Lower leg skin (tissue), 3 donors: Measurements from ENCODE around the gene NPAT.

Source experiments
- POLR2A ChIP-seq, 2 donors: fragments of 450-650 bp; IDR thresholded peaks; one replicate each; pipeline ENCODE4 v1.6.1; 2016 to 2017; ENCODE audit warnings: antibody characterized with exemption in 2 of 2, mild to moderate bottlenecking in 1 of 2, moderate library complexity in 1 of 2
- TF ChIP-seq, protein P1 (sequence below), 3 donors: fragments of 450-650 bp; IDR thresholded peaks; one replicate each; pipeline ENCODE4 v1.5.1; 2016; ENCODE audit warnings: antibody characterized with exemption in 3 of 3, mild to moderate bottlenecking in 3 of 3, moderate library complexity in 2 of 3

DNA sequence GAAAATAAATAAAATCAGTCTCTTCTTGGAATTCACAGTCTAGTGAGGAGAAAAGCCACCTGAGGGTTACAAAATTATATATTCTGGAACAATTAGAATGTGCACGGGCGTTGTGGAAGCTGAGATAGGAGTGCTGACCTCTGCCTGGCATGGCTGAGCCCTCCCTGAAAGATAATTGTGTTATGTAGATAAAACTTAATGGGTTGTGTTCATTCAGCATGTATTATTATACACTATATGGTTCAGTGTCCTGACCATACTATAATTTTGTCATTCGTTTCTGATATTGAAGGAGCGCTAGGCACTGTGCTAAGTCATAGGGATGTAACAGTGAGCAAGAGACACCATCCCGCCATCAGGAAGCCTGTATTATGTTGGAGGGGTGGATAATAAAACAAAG, 97.3 kb downstream of the NPAT start:
- TF ChIP-seq POLR2A (IDR thresholded peaks at IDR 0.05): no peak
- TF ChIP-seq, protein P1, sequence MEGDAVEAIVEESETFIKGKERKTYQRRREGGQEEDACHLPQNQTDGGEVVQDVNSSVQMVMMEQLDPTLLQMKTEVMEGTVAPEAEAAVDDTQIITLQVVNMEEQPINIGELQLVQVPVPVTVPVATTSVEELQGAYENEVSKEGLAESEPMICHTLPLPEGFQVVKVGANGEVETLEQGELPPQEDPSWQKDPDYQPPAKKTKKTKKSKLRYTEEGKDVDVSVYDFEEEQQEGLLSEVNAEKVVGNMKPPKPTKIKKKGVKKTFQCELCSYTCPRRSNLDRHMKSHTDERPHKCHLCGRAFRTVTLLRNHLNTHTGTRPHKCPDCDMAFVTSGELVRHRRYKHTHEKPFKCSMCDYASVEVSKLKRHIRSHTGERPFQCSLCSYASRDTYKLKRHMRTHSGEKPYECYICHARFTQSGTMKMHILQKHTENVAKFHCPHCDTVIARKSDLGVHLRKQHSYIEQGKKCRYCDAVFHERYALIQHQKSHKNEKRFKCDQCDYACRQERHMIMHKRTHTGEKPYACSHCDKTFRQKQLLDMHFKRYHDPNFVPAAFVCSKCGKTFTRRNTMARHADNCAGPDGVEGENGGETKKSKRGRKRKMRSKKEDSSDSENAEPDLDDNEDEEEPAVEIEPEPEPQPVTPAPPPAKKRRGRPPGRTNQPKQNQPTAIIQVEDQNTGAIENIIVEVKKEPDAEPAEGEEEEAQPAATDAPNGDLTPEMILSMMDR (IDR thresholded peaks at IDR 0.05): no peak
